ENCODE data around the gene SRGAP2C.
"Not testable (repeated sequence)": the region's sequence is repeated elsewhere in the genome, so short reads cannot be mapped to it uniquely, and the experiment has no call there.

The SRGAP2C gene

GRCh38 chr1:121386319-121386948 lies 201.7 kb downstream of the SRGAP2C start:
- DNase-seq, result not testable (repeated sequence)

GRCh38 chr1:121389895-121390560 lies 205.3 kb downstream of the SRGAP2C start:
- DNase-seq, result not testable (repeated sequence)

GRCh38 chr1:121392130-121392529 lies 207.4 kb downstream of the SRGAP2C start:
- DNase-seq, result not testable (repeated sequence)

- not testable (repeated sequence) for DNase-seq
Observed at GRCh38 chr1:121395718-121396201, 211.0 kb downstream of the SRGAP2C start.

- not testable (repeated sequence) for DNase-seq
Observed at GRCh38 chr1:121396335-121397081, 211.7 kb downstream of the SRGAP2C start.

GRCh38 chr1:121397101-121397500 lies 212.3 kb downstream of the SRGAP2C start:
- not testable (repeated sequence) for DNase-seq

GRCh38 chr1:121399193-121399592 lies 214.4 kb downstream of the SRGAP2C start:
- DNase-seq, result not testable (repeated sequence)

GRCh38 chr1:121400108-121400507 lies 215.3 kb downstream of the SRGAP2C start:
- DNase-seq, result not testable (repeated sequence)

GRCh38 chr1:121400541-121401310 lies 216.0 kb downstream of the SRGAP2C start:
- DNase-seq, result not testable (repeated sequence)

- not testable (repeated sequence) for DNase-seq
Observed at GRCh38 chr1:121401375-121401955, 216.7 kb downstream of the SRGAP2C start.

- not testable (repeated sequence) for DNase-seq
Observed at GRCh38 chr1:121403254-121403653, 218.5 kb downstream of the SRGAP2C start.

GRCh38 chr1:121408354-121408753 lies 223.6 kb downstream of the SRGAP2C start:
- no peak for DNase-seq

- DNase-seq, result no peak
Observed at GRCh38 chr1:121413821-121414220, 229.0 kb downstream of the SRGAP2C start.

GRCh38 chr1:121414905-121415304 lies 230.1 kb downstream of the SRGAP2C start:
- DNase-seq, result no peak

- no peak for DNase-seq
Observed at GRCh38 chr1:121417325-121417923, 232.6 kb downstream of the SRGAP2C start.

GRCh38 chr1:121418369-121419049 lies 233.7 kb downstream of the SRGAP2C start:
- DNase-seq, result no peak

GRCh38 chr1:121419050-121419615 lies 234.4 kb downstream of the SRGAP2C start:
- DNase-seq, result not testable (repeated sequence)

GRCh38 chr1:121421490-121421889 lies 236.7 kb downstream of the SRGAP2C start:
- not testable (repeated sequence) for DNase-seq

- DNase-seq, result not testable (repeated sequence)
Observed at GRCh38 chr1:121423956-121424355, 239.2 kb downstream of the SRGAP2C start.

GRCh38 chr1:121433517-121433916 lies 248.7 kb downstream of the SRGAP2C start:
- DNase-seq, result not testable (repeated sequence)

GRCh38 chr1:121438862-121439261 lies 254.1 kb downstream of the SRGAP2C start:
- DNase-seq, result not testable (repeated sequence)

All from DMS 273 treated with DMSO at 0.1 percent for 48 hours (cell line).